NCI-H524 treated with DMSO at 0.1 percent for 48 hours (cell line): Measurements from ENCODE around the gene PLEKHF1.
"Not testable (repeated sequence)": the region's sequence is repeated elsewhere in the genome, so short reads cannot be mapped to it uniquely, and the experiment has no call there.

Experiments used
- DNase-seq: peaks from one replicate; lab custom pipeline; 2025; lab: John Stamatoyannopoulos, UW

PLEKHF1 gene

GRCh38 chr19:29664753-29665214 is 477 bp upstream of the PLEKHF1 start:
- no peak for DNase-seq

- no peak for DNase-seq
Measured at GRCh38 chr19:29665826-29666577, 741 bp downstream of the PLEKHF1 start.

GRCh38 chr19:29666578-29667386 is 1.5 kb downstream of the PLEKHF1 start:
- DNase-seq, result no peak

GRCh38 chr19:29667387-29667783 is 2.1 kb downstream of the PLEKHF1 start:
- DNase-seq, result no peak

- no peak for DNase-seq
Measured at GRCh38 chr19:29667901-29668341, 2.7 kb downstream of the PLEKHF1 start.

GRCh38 chr19:29668746-29669609 is 3.7 kb downstream of the PLEKHF1 start:
- DNase-seq, result no peak

GRCh38 chr19:29670255-29670654 is 5.0 kb downstream of the PLEKHF1 start:
- no peak for DNase-seq

- DNase-seq, result not testable (repeated sequence)
Measured at GRCh38 chr19:29671026-29671392, 5.7 kb downstream of the PLEKHF1 start.

GRCh38 chr19:29671393-29672160 is 6.3 kb downstream of the PLEKHF1 start:
- no peak for DNase-seq

GRCh38 chr19:29672319-29672932 is 7.2 kb downstream of the PLEKHF1 start:
- no peak for DNase-seq

GRCh38 chr19:29672933-29673336 is 7.7 kb downstream of the PLEKHF1 start:
- DNase-seq, result no peak

GRCh38 chr19:29673451-29674371 is 8.4 kb downstream of the PLEKHF1 start:
- DNase-seq, result no peak

GRCh38 chr19:29674374-29675119 is 9.3 kb downstream of the PLEKHF1 start:
- no peak for DNase-seq

- DNase-seq, result no peak
Measured at GRCh38 chr19:29675120-29675649, 9.9 kb downstream of the PLEKHF1 start.

- DNase-seq, result no peak
Measured at GRCh38 chr19:29675650-29676186, 10.5 kb downstream of the PLEKHF1 start.

GRCh38 chr19:29676586-29676985 is 11.3 kb downstream of the PLEKHF1 start:
- DNase-seq, result no peak

GRCh38 chr19:29677001-29677817 is 11.9 kb downstream of the PLEKHF1 start:
- DNase-seq, result no peak
